Measurements from ENCODE around the gene BICD1. TPM values are rescaled to one million over a fixed set of nuclear protein-coding genes. Genes with fewer than 3 reads are reported as not detected.

BICD1 gene
- total RNA-seq, 2 experiments from 2014 or later, result 10.5 to 10.7 TPM

DNA sequence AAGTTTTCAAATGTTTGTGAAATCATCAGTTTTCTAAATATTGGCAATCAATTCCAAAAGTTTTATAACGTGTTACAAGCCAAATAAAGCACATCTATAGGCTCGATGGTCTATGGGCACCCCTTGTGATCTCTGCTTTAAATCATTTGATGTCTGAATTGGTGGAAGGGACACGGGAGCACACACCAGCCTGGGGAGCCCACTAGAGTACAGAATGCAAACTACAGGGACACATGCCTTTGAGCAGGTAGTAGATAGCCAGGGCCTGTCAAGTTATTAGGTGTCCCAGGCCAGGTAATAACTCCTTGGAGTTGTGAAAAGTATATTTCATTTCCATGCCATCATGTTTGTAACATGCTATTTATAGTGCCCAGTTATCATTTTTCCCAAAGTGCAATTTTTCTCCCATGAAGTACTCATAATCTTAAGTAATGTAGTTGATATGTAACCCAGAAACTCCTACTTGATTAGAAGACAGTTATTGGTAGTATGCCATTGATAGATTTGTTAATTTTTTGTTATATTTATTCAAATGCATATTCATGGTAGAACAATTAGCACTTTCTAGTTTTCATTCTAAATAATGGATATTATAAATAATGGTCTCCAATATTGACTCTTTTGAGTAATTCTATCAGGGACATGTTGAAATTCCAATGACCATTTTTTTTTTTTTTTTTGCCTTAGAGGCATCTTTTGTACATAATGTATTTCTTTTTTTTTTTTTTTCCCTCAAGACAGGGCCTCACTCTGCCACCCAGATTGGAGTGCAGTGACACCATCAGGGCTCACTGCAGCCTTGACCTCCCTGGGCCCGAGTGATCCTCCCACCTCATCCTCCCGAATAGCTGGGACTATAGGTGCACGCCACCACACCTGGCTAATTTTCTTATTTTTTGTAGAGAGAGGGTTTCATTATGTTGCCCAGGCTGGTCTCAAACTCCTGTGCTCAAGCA is 195.8 kb downstream of the BICD1 start:
- no peak for DNase-seq
- Mint-ChIP-seq H3K36me3 (no peaks in the 10 kb centered on the region), H3K9me3 (no peaks in the 10 kb centered on the region), H3K27ac (no peak overlapping the region), H3K4me3 (no peak overlapping the region), H3K4me1 (ENCODE audit: low read depth) (no peaks in the 10 kb centered on the region), H3K27me3 (no peaks in the 10 kb centered on the region)
- ChIA-PET POLR2A (no interaction called here), CTCF (no interaction called here)
- intact Hi-C loops (cut with micrococcal nuclease), result loop anchor here (10.0 kb wide), 1 partner anchor 338 kb away; no protein-coding TSS in a partner anchor

DNA sequence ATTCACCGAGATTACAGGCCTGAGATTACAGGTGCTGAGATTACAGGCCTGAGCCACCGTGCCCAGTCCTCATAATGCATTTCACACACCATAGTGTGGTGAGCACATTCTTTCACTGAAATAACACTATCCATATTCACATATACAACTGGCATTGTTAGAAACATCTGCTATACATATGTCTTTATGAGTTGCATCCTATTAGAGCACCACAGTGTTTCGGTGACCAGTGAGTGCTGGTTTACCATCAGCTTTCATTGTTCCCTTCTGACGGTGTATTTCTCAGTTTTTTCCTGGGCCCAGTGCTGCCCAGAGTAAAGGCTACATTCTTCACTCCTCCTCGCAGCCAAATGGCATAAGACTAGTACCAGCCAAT is 196.5 kb downstream of the BICD1 start:
- POLR2A ChIA-PET, result no interaction called here
- no peak for DNase-seq
- no peaks in the 10 kb centered on the region for H3K4me1 Mint-ChIP-seq (ENCODE audit: low read depth)
- H3K27me3 Mint-ChIP-seq, result no peaks in the 10 kb centered on the region
- H3K9me3 Mint-ChIP-seq, result no peaks in the 10 kb centered on the region
- H3K4me3 Mint-ChIP-seq, result no peak overlapping the region
- intact Hi-C loops (cut with micrococcal nuclease), result loop anchor here (10.0 kb wide), 1 partner anchor 338 kb away; no protein-coding TSS in a partner anchor
- H3K36me3 Mint-ChIP-seq, result no peaks in the 10 kb centered on the region
- CTCF ChIA-PET, result no interaction called here
- no peak overlapping the region for H3K27ac Mint-ChIP-seq

DNA sequence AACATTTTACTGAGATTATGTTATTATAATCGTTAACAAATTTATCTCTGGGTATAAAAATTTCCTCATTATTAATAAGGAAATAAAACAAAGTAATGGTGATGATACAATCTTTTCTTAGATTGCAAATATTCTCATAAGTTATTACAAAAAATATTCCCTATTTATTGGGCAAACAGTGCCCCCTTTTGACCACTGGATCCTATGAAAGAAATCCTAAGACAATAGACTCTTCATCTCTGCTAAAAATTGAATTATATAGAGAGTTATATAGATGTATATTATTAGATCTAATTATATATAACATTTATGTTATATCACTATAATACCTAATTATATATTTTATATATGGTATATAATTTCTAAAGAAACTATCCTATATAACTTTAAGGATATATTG is 198.5 kb downstream of the BICD1 start:
- Mint-ChIP-seq H3K27me3 (no peaks in the 10 kb centered on the region), H3K9me3 (no peaks in the 10 kb centered on the region), H3K4me3 (no peak overlapping the region), H3K36me3 (no peaks in the 10 kb centered on the region), H3K4me1 (ENCODE audit: low read depth) (no peaks in the 10 kb centered on the region), H3K27ac (no peak overlapping the region)
- intact Hi-C loops (cut with micrococcal nuclease), result loop anchor here (1.0 to 10.0 kb wide), 4 partner anchors 245 to 652 kb away; no protein-coding TSS in a partner anchor
- CTCF ChIA-PET, result interaction anchor here (0.7 to 1.3 kb wide), 2 partner anchors 566 to 623 kb away, joined by 3 to 12 read pairs; no protein-coding TSS in a partner anchor
- POLR2A ChIA-PET, result no interaction called here
- no peak for DNase-seq

DNA sequence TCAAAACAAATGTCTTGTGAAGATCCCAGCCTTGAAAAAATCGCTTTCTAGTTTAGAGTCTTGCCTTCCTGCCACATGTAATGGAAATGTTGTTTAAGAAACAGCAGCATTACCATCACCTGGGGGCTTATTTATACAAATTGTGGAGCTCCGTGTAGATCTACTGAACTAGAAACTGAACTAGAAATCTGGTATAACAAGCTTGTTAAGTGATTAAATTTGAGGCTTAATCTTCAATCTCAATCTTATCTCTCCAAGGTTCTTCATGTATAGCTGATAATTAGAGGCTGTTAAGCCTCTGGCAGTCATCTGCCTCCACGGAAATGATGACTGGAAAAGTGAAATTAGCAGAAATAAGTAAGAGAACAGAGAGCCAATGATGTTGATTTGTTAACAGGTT is 200.7 kb downstream of the BICD1 start:
- no peak for DNase-seq
- POLR2A ChIA-PET, result no interaction called here
- Mint-ChIP-seq H3K4me3 (no peak overlapping the region), H3K27ac (no peak overlapping the region), H3K4me1 (ENCODE audit: low read depth) (no peaks in the 10 kb centered on the region), H3K36me3 (no peaks in the 10 kb centered on the region), H3K27me3 (no peaks in the 10 kb centered on the region), H3K9me3 (no peaks in the 10 kb centered on the region)
- intact Hi-C loops (cut with micrococcal nuclease), result loop anchor here (10.0 kb wide), 1 partner anchor 343 kb away; no protein-coding TSS in a partner anchor
- CTCF ChIA-PET, result interaction anchor here (1.7 to 4.1 kb wide), 3 partner anchors 244 to 654 kb away, joined by 6 to 17 read pairs (median 8); no protein-coding TSS in a partner anchor

DNA sequence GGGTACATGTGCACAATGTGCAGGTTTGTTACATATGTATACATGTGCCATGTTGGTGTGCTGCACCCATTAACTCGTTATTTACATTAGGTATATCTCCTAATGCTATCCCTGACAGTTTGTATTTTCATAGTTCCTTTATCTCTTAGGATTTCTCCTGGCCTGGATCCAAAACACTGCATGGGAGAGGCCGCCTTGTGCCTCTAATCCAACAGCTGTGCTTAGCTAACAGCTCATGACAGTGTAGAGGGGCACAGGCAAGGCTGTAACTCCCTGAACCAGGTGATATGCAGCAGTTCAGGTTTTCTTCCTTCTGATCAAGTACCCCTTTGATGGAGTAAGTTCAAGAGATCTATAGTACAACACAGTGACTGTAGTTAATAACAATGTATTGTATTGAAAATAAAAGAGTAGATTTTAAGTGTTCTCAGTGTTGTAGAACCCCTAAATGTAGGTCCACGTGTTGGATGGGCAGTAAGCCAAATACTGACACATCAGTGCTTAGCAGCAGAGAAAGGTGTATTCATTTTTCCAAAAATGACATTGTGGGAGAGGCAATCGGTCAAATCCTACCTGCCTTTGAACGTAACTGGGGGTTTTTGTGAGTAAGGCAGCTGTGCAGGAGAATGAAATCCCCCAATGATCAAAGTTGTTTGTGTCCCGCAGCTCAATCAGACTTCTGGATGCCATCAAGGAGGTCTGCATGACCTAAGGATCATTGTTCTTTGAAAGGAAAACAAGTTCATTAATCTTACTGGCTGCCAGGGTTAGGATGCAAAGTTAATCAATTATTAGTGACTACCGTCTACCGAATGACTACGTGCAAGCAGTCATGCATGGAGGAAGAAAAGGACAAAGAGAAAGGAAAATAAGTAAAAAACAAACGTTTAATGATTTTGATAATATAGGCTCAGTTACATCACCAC is 203.4 kb downstream of the BICD1 start:
- ChIA-PET POLR2A (no interaction called here), CTCF (interaction anchor here (1.3 to 4.0 kb wide), 5 partner anchors 247 to 657 kb away, joined by 3 to 49 read pairs (median 8); no protein-coding TSS in a partner anchor)
- no peak for DNase-seq
- Mint-ChIP-seq H3K4me3 (no peak overlapping the region), H3K4me1 (ENCODE audit: low read depth) (no peaks in the 10 kb centered on the region), H3K27ac (no peak overlapping the region), H3K36me3 (no peaks in the 10 kb centered on the region), H3K9me3 (no peaks in the 10 kb centered on the region), H3K27me3 (no peaks in the 10 kb centered on the region)
- intact Hi-C loops (cut with micrococcal nuclease), result loop anchor here (10.0 kb wide), 1 partner anchor 345 kb away; no protein-coding TSS in a partner anchor

DNA sequence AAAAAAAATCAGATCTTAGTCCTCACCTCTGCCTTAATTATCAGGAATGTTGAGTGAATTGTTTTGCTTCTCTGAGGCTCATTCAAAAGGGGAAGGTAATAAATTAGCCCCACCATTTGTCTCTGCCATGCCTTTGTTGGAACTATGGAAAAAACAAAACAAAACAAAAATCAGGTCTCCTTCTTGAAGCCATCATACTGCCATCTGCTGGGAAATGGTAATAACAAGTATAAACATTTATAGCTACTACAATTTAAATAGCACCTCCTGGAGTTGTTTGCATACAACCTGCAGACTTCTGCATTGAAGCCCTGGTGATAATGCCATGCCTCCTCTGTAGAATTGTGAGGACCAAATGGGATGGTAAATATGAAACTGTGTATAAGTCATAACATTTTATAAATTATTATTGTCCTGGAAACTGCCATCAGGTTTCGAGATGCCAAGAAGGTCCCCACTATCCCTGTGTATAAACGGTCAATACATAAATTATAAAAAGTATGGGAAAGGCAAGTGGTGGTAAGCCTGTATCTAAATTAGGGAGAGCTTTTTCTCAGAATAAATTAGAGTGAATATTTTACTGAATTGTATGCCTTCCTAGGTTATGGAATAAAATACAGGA is 205.5 kb downstream of the BICD1 start:
- H3K27me3 Mint-ChIP-seq, result no peaks in the 10 kb centered on the region
- H3K4me1 Mint-ChIP-seq (ENCODE audit: low read depth), result no peaks in the 10 kb centered on the region
- intact Hi-C loops (cut with micrococcal nuclease), result loop anchor here (1.0 kb wide), 3 partner anchors 252 to 659 kb away; no protein-coding TSS in a partner anchor
- CTCF ChIA-PET, result interaction anchor here (0.9 to 4.0 kb wide), 19 partner anchors 13 to 910 kb away, joined by 3 to 49 read pairs (median 4); partner anchors contain the start of genes ETFBKMT and YARS2
- POLR2A ChIA-PET, result interaction anchor here (0.5 to 0.9 kb wide), 2 partner anchors 70 to 630 kb away, joined by 4 read pairs; no protein-coding TSS in a partner anchor
- H3K4me3 Mint-ChIP-seq, result no peak overlapping the region
- no peaks in the 10 kb centered on the region for H3K36me3 Mint-ChIP-seq
- no peak overlapping the region for H3K27ac Mint-ChIP-seq
- no peak for DNase-seq
- peaks cover under 1% of the 10 kb centered on the region for H3K9me3 Mint-ChIP-seq

DNA sequence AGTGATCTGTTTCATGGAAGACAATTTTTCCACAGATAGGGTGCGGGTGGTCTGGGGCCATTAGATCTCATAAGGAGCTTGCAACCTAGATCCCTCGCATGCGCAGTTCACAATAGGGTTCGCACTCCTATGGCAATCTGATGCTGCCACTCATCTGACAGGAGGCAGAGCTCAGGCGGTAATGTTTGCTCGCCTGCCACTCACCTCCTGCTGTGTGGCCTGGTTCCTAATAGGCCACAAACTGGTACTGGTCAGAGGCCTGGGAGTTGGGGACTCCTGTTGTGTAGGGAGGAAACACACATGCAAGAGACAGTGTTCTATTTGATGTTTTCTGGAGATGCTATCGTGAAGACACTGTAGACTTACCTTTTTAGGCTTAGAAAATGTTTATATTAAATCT is 215.7 kb downstream of the BICD1 start:
- intact Hi-C loops (cut with micrococcal nuclease), result no loop called here
- H3K4me1 Mint-ChIP-seq (ENCODE audit: low read depth), result no peaks in the 10 kb centered on the region
- H3K27me3 Mint-ChIP-seq, result no peaks in the 10 kb centered on the region
- POLR2A ChIA-PET, result no interaction called here
- H3K4me3 Mint-ChIP-seq, result no peak overlapping the region
- peaks cover 3% of the 10 kb centered on the region for H3K36me3 Mint-ChIP-seq
- H3K9me3 Mint-ChIP-seq, result peaks cover 2% of the 10 kb centered on the region
- CTCF ChIA-PET, result no interaction called here
- H3K27ac Mint-ChIP-seq, result no peak overlapping the region
- no peak for DNase-seq

DNA sequence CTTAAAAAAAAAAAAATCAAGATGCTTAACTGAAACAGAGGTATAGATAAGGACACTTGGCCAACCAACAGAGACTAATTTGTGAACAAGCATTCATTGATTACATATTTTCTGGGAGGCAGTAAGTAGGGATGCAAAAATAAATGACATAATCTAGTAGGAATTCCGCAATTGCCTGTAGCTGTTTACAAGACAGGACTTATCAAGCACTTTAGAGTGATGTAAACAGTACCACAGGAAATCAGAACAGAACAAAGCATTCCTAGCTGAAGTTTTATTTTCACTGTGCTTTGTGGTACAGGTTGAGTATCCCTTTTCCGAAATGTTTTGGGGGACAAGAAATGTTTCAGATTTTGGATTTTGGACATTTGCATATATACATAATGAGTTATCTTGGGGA is 224.5 kb downstream of the BICD1 start:
- Mint-ChIP-seq H3K36me3 (peaks cover 6% of the 10 kb centered on the region), H3K4me3 (no peak overlapping the region), H3K27ac (no peak overlapping the region), H3K27me3 (no peaks in the 10 kb centered on the region), H3K4me1 (ENCODE audit: low read depth) (peaks cover 5% of the 10 kb centered on the region), H3K9me3 (no peaks in the 10 kb centered on the region)
- intact Hi-C loops (cut with micrococcal nuclease), result no loop called here
- POLR2A ChIA-PET, result no interaction called here
- CTCF ChIA-PET, result no interaction called here
- DNase-seq, result no peak

DNA sequence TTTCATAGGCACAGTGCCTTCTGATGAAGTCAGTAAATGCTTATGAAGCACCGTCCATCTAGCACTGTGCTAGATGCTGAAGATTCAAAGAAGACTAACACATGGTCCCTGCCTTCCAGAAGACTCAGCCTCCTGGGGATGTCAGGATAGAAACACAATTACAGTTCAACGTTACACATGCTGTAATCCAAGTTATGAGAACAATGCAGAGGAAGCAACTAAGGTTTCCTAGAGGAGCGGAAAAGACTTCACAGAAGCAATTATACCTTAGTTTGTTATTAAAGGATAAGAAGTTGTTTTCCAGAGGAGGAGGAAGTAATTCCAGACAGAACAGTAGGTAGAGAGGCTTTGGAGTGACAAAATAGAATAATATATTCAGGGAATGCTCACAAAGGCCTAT is 225.8 kb downstream of the BICD1 start:
- no peaks in the 10 kb centered on the region for H3K27me3 Mint-ChIP-seq

DNA sequence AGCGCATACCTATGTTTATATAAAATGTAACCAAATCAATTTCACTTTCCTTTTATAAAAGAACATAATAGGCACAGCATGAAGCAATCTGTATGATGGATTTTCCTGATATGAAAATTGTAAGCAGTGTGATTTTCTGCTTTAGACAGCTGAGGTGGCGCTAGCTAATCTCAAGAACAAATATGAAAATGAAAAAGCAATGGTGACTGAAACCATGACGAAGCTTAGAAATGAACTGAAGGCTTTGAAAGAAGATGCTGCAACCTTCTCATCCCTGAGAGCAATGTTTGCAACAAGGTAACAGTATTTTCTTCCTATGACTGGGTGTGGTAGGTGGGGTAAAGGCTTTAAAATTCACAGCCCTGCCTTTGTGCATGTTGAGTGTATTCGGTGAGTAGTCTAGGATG is 227.7 kb downstream of the BICD1 start:
- peak; percentile 11 for DNase-seq
- POLR2A ChIA-PET, result interaction anchor here (1.4 kb wide), 1 partner anchor 200 kb away, joined by 4 read pairs; no protein-coding TSS in a partner anchor
- peaks cover 7% of the 10 kb centered on the region for H3K36me3 Mint-ChIP-seq
- H3K9me3 Mint-ChIP-seq, result no peaks in the 10 kb centered on the region
- H3K4me1 Mint-ChIP-seq (ENCODE audit: low read depth), result peaks cover 5% of the 10 kb centered on the region
- H3K27ac Mint-ChIP-seq, result peak overlapping the region; percentile 51
- H3K27me3 Mint-ChIP-seq, result no peaks in the 10 kb centered on the region
- intact Hi-C loops (cut with micrococcal nuclease), result loop anchor here (1.0 kb wide), 5 partner anchors 76 to 681 kb away; no protein-coding TSS in a partner anchor
- CTCF ChIA-PET, result interaction anchor here (1.0 to 1.4 kb wide), 3 partner anchors 274 to 681 kb away, joined by 4 to 7 read pairs (median 5); partner anchors contain the start of gene YARS2
- H3K4me3 Mint-ChIP-seq, result no peak overlapping the region

More for the DNA sequence above, 225.8 kb downstream of the BICD1 start:
- intact Hi-C loops (cut with micrococcal nuclease), result no loop called here
- no peak overlapping the region for H3K27ac Mint-ChIP-seq
- ChIA-PET POLR2A (no interaction called here), CTCF (no interaction called here)
- no peak overlapping the region for H3K4me3 Mint-ChIP-seq
- no peak for DNase-seq
- H3K9me3 Mint-ChIP-seq, result no peaks in the 10 kb centered on the region
- peaks cover 5% of the 10 kb centered on the region for H3K4me1 Mint-ChIP-seq (ENCODE audit: low read depth)
- H3K36me3 Mint-ChIP-seq, result peaks cover 3% of the 10 kb centered on the region

DNA sequence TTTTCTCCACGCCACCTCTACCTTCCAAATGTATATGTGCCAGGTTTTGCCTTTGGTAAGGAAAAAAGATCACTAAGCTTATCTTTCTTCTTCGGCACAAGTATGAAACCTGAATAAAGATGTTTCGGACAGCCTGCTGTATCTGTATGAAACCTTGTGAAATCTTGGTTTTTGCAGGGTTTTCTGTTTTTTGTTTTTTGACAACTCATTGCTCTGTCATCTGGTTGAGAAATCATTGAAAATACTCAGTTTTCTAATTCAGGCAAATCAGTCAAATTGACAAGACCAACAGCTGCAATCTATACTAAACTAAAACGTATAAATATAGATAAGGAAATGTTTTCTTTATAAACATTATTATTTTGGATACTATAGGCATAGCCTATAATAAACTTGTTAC is 229.6 kb downstream of the BICD1 start:
- H3K36me3 Mint-ChIP-seq, result peaks cover 9% of the 10 kb centered on the region
- CTCF ChIA-PET, result no interaction called here
- intact Hi-C loops (cut with micrococcal nuclease), result no loop called here
- H3K4me1 Mint-ChIP-seq (ENCODE audit: low read depth), result peaks cover 5% of the 10 kb centered on the region
- no peak overlapping the region for H3K4me3 Mint-ChIP-seq
- DNase-seq, result no peak
- POLR2A ChIA-PET, result no interaction called here
- no peaks in the 10 kb centered on the region for H3K9me3 Mint-ChIP-seq
- H3K27ac Mint-ChIP-seq, result no peak overlapping the region
- H3K27me3 Mint-ChIP-seq, result no peaks in the 10 kb centered on the region

Data from activated CD4-positive, alpha-beta memory T cell treated with anti-CD3 and anti-CD28 coated beads for 36 hours (primary cell).